GM10847 (cell line): ENCODE measurements around the gene AGMO.

Source experiments
- POLR2A ChIP-seq: IDR thresholded peaks from 2 replicates; pipeline ENCODE4 v1.6.1; 2011; ENCODE audit not compliant: insufficient read length; ENCODE audit errors: extremely low read depth

The AGMO gene

DNA sequence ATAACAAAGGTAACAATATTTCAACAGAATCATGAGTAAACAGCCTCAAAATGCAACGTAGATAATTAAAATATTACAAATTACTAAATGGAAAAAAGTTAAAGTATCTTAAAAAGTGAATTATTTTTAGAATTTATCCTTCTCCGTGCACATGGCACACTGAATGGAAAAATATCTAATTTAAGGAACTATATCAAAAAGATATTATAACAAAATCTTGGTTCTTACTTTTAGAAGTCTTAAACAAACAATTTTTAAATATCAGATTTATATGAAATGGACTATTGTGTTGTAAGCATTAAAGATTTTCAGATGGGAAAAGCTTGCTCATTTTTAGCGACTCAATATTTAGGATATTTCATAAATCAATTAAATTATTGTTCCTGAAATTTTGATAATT lies 72.0 kb downstream of the AGMO start:
- TF ChIP-seq POLR2A: no peak

- TF ChIP-seq POLR2A: no peak
Measured at GRCh38 chr7:15489383-15489782, 72.4 kb downstream of the AGMO start.

GRCh38 chr7:15488401-15488800 lies 73.4 kb downstream of the AGMO start:
- TF ChIP-seq POLR2A: no peak

DNA sequence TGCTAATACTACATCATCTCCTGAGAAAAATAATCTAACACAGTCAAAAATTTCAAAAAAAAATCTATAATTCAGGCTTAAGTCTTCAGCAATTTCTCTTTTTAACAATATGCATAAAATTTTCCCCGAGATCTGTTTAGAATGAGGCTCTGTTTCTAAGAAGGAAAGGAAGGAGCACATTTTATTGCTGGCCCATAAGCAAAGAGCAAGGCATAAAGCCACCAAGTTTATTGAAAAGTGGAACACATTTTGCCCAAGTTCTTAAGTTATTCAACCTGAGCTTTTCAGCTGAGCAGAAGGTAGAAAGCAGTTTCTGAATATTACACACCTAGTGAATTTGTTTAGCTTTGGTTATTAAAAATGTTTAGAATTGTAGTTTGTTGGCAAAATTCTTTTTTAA lies 73.9 kb downstream of the AGMO start:
- no peak for TF ChIP-seq POLR2A

DNA sequence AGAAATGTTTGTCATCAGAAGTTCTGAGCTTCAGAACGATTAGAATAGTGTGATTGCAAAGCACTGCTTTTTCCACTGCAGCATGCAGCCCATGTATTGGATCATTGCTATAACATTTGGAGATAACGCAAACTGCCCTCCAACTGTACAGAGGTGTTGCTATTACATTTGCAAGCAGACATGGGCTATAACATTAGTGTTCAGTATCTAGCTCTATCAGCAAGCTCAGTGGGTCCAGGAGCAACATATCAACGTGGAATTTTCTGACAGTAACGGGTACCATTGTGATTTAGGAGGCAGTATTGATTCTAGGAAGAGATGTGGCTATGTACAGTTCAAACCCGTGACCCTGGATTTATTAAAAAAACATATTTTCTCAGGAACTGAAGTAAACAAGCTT lies 75.8 kb downstream of the AGMO start:
- no peak for TF ChIP-seq POLR2A

GRCh38 chr7:15485431-15485830 lies 76.4 kb downstream of the AGMO start:
- no peak for TF ChIP-seq POLR2A

GRCh38 chr7:15481132-15481531 lies 80.7 kb downstream of the AGMO start:
- no peak for TF ChIP-seq POLR2A

- TF ChIP-seq POLR2A: no peak
Measured at GRCh38 chr7:15478401-15478800, 83.4 kb downstream of the AGMO start.

GRCh38 chr7:15476531-15476918 lies 85.3 kb downstream of the AGMO start:
- no peak for TF ChIP-seq POLR2A

- TF ChIP-seq POLR2A: no peak
Measured at GRCh38 chr7:15475808-15476530, 85.8 kb downstream of the AGMO start.

- TF ChIP-seq POLR2A: no peak
Measured at GRCh38 chr7:15471669-15471950, 90.2 kb downstream of the AGMO start.

GRCh38 chr7:15470825-15471668 lies 90.8 kb downstream of the AGMO start:
- no peak for TF ChIP-seq POLR2A

- no peak for TF ChIP-seq POLR2A
Measured at GRCh38 chr7:15464667-15465121, 97.1 kb downstream of the AGMO start.

DNA sequence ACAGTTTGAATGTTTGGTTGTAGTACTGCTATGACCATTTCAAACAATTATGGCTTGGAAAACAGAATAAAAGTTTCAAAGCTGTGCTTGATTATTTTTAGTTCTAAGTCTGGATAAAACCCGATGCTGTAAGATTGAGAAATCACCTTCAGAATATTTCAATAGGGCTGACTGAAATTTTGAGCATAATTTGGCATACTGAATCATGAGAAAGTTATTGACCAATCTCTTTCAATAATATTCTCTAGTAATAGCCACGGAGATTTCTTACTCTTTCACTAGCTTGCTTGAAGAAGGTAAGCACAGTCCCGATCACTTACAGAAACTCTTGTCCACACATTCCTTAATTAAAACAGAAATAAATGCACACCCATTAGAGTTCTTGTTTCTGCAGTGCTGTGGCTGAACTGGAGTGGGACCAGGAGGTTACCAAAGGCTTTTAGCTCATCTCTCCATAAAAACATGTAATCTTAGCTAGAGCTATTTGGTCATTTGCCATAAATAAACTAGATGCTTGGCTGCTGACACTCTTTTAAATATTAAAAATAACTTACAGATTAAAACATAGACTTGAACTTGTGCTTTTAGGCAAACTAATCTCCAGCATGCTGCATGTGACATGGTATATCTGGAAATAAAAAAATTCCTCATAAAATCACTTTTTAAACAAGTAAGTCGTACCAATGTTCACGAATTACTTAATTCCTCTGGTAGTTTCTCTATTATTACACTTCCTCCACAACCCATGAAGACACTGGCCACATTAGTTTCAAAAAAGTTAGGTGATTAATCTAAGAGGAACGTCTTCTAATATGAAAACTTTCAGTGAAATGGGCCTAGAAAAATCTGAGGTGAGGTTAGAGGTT lies 97.8 kb downstream of the AGMO start:
- TF ChIP-seq POLR2A: no peak

GRCh38 chr7:15462721-15463389 lies 99.0 kb downstream of the AGMO start:
- TF ChIP-seq POLR2A: no peak
